HFFc6 (cell line): ENCODE results near the gene CACNA1C. TPM values are rescaled to one million over a fixed set of nuclear protein-coding genes. Genes with fewer than 3 reads are reported as not detected.

ENCODE experiments used
- DNase-seq: peaks from one replicate; pipeline ENCODE4 v3.0.0-alpha.2; 2018
- H3K27ac Mint-ChIP-seq: 2 replicates; pipeline ENCODE4 v1.8.0; 2020; ENCODE audit warnings: mild to moderate bottlenecking, mixed read lengths
- H3K27me3 Mint-ChIP-seq: 2 replicates; pipeline ENCODE4 v1.8.0; 2021; ENCODE audit warnings: mild to moderate bottlenecking, moderate library complexity, mixed read lengths; ENCODE audit not compliant: insufficient read depth
- H3K36me3 Mint-ChIP-seq: 2 replicates; pipeline ENCODE4 v1.8.0; 2021; ENCODE audit warnings: low read depth, mixed read lengths
- H3K4me1 Mint-ChIP-seq: 2 replicates; pipeline ENCODE4 v1.8.0; 2020; ENCODE audit warnings: low read depth, mixed read lengths
- H3K4me3 Mint-ChIP-seq: 2 replicates; pipeline ENCODE4 v1.8.0; 2020; ENCODE audit warnings: mild to moderate bottlenecking, moderate library complexity, mixed read lengths
- H3K9me3 Mint-ChIP-seq: 2 replicates; pipeline ENCODE4 v1.8.0; 2020; ENCODE audit warnings: mild to moderate bottlenecking, mixed read lengths
- total RNA-seq, 6 experiments: library from RNA; stranded (reverse); fragmentation: NEBNext Ultra II Directional; extraction: Animal tissue kit (Norgen Biotek cat#: 25700); gene quantifications; 2 replicates in 1 of 6; 3 replicates in 5 of 6; pipeline ENCODE4 v1.2.3, GENCODE V29; 2021
- TF ChIP-seq, protein P1 (sequence below): fragments of 200-600 bp; sonication (generic); IDR thresholded peaks from 2 replicates; pipeline ENCODE4 v1.5.0; 2021; ENCODE audit warnings: antibody characterized with exemption, mild to moderate bottlenecking

CACNA1C gene
- total RNA-seq, 6 experiments from 2014 or later = 6.7 to 11.5 (median 10.6) TPM

GRCh38 chr12:2344885-2345284, 292.1 kb downstream of the CACNA1C start:
- Mint-ChIP-seq H3K4me1 (peaks cover 57% of the 10 kb centered on the region), H3K27ac (no peak overlapping the region), H3K9me3 (no peaks in the 10 kb centered on the region), H3K27me3 (peaks cover 1% of the 10 kb centered on the region; the same call in 1 of the 2 replicates), H3K36me3 (no peaks in the 10 kb centered on the region), H3K4me3 (no peak overlapping the region)
- DNase-seq = no peak
- TF ChIP-seq, protein P1, sequence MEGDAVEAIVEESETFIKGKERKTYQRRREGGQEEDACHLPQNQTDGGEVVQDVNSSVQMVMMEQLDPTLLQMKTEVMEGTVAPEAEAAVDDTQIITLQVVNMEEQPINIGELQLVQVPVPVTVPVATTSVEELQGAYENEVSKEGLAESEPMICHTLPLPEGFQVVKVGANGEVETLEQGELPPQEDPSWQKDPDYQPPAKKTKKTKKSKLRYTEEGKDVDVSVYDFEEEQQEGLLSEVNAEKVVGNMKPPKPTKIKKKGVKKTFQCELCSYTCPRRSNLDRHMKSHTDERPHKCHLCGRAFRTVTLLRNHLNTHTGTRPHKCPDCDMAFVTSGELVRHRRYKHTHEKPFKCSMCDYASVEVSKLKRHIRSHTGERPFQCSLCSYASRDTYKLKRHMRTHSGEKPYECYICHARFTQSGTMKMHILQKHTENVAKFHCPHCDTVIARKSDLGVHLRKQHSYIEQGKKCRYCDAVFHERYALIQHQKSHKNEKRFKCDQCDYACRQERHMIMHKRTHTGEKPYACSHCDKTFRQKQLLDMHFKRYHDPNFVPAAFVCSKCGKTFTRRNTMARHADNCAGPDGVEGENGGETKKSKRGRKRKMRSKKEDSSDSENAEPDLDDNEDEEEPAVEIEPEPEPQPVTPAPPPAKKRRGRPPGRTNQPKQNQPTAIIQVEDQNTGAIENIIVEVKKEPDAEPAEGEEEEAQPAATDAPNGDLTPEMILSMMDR = no peak

DNA sequence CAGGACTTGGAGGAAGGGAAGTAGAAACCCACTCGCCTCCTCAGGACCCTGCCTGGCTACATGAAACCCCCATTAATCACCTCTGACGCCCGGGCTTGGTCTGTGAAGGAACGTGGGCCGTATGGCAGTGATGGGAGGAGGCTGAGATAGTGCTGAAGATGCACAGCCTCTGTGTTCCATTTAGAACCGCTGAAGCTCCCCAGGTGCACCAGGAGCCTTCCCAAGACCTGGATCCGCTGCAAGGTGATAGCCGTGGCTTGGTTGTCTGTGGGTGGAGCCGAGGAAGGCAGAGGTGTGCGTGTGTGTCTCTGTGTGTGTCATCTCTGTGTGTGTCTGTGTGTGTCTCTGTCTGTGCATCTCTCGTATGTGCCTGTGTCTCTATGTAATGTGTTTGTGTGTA, 293.1 kb downstream of the CACNA1C start:
- H3K9me3 Mint-ChIP-seq = no peaks in the 10 kb centered on the region
- TF ChIP-seq, protein P1 = no peak
- H3K4me1 Mint-ChIP-seq = peaks cover 49% of the 10 kb centered on the region
- H3K27me3 Mint-ChIP-seq = peaks cover 1% of the 10 kb centered on the region; the same call in 1 of the 2 replicates
- H3K27ac Mint-ChIP-seq = no peak overlapping the region
- no peak overlapping the region for H3K4me3 Mint-ChIP-seq
- H3K36me3 Mint-ChIP-seq = no peaks in the 10 kb centered on the region
- DNase-seq = no peak

DNA sequence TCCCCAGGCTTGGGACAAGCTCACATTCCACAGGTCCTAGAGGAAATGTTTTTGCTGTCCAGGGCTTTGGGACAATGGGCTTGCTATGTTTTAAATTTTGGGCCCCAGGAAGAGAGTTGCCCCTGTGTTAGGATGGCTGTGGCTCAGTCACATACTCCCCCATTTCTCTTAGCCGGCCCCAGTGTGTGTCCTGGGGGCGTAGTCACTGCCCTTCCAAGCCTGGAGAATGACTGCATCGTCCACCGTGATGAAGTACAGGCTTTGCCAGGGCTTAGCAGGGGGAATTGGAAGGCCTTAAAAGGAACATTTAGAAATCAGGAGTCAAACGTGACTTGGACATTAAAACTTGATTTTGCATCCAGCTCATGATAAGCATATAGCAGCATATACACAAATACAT, 293.6 kb downstream of the CACNA1C start:
- TF ChIP-seq, protein P1 = no peak

GRCh38 chr12:2347137-2347843, 294.5 kb downstream of the CACNA1C start:
- no peaks in the 10 kb centered on the region for H3K36me3 Mint-ChIP-seq
- no peak for DNase-seq
- H3K9me3 Mint-ChIP-seq = no peaks in the 10 kb centered on the region
- peaks cover 35% of the 10 kb centered on the region for H3K4me1 Mint-ChIP-seq
- TF ChIP-seq, protein P1 = no peak
- peaks cover 1% of the 10 kb centered on the region; the same call in 1 of the 2 replicates for H3K27me3 Mint-ChIP-seq
- H3K4me3 Mint-ChIP-seq = no peak overlapping the region
- H3K27ac Mint-ChIP-seq = no peak overlapping the region

More for the DNA sequence above, 293.6 kb downstream of the CACNA1C start:
- no peak overlapping the region for H3K4me3 Mint-ChIP-seq
- H3K27me3 Mint-ChIP-seq = peaks cover 1% of the 10 kb centered on the region; the same call in 1 of the 2 replicates
- no peaks in the 10 kb centered on the region for H3K9me3 Mint-ChIP-seq
- H3K36me3 Mint-ChIP-seq = no peaks in the 10 kb centered on the region
- DNase-seq = no peak
- no peak overlapping the region for H3K27ac Mint-ChIP-seq
- peaks cover 44% of the 10 kb centered on the region for H3K4me1 Mint-ChIP-seq

DNA sequence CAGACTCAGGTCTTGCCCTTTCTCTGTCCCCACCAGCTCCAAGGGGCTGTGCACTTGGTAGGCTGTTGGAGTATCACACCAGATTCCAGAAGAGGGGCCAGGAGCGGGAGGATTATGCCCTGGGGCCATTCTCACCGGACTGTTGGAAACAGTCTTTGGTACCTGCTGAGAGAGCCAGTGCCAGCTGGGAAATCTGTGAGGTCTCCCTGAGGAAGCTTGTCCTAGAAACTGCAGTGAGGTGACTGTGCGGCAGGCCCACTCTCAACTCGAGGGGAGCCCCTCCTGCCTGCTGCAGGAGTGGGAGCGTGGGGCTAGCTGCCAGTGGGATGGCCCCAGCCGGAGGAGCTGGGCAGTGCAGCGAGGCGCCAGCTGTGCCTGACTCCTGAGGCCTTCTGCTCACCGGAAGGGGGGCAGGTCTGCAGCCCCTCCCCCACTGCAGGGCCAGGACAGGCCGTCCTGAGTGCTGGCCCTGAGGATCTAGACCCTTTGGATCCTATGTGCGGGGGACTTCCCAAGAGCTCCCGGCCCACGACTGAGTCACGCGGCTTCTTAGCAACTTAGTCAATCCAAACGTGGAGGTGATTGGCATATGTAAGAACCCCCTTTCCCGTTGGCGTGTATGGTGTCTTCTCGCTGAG, 295.2 kb downstream of the CACNA1C start:
- Mint-ChIP-seq H3K36me3 (no peaks in the 10 kb centered on the region), H3K27me3 (peaks cover 1% of the 10 kb centered on the region; the same call in 1 of the 2 replicates), H3K9me3 (no peaks in the 10 kb centered on the region), H3K4me3 (no peak overlapping the region), H3K4me1 (peaks cover 28% of the 10 kb centered on the region), H3K27ac (no peak overlapping the region)
- DNase-seq = no peak
- TF ChIP-seq, protein P1 = no peak
